Measurements from ENCODE around the gene KRTAP1-1.

KRTAP1-1 gene

GRCh38 chr17:40993839-40994238 is 47.4 kb downstream of the KRTAP1-1 start, which contains the start of gene KRTAP3-3:
Gene KRTAP3-3, minus strand, starts transcription at chr17:40994164. Its CDS starts 67 bp downstream, at chr17:40994097.
- H3K27ac ChIP-seq: no peak within 1 kb of the TSS
- H3K4me3 ChIP-seq: no peak within 1 kb of the TSS
- no peak for TF ChIP-seq CTCF (IDR thresholded peaks at IDR 0.05)
- no peak for DNase-seq (ENCODE audit: low spot score)

- H3K27ac ChIP-seq: no peak overlapping the region
- no peak for DNase-seq (ENCODE audit: low spot score)
- H3K4me3 ChIP-seq: no peak overlapping the region
- TF ChIP-seq CTCF (IDR thresholded peaks at IDR 0.05): no peak
These were observed 48.2 kb downstream of the KRTAP1-1 start for GRCh38 chr17:40993084-40993483.

GRCh38 chr17:40992666-40993065 is 48.6 kb downstream of the KRTAP1-1 start:
- Histone ChIP-seq H3K4me3 (no peak overlapping the region), H3K27ac (no peak overlapping the region)
- no peak for DNase-seq (ENCODE audit: low spot score)
- TF ChIP-seq CTCF (IDR thresholded peaks at IDR 0.05): no peak
